Nephron progenitor cell (in vitro differentiated cells): Measurements from ENCODE around the gene KIF26B.
A peak's percentile ranks its signal among the peaks of the same experiment; 100 is the strongest.

Source experiments
- DNase-seq: peaks from one replicate; pipeline ENCODE4 v3.0.0; 2021
- H3K27ac Mint-ChIP-seq: 2 replicates; pipeline ENCODE4 v1.8.0; 2021; ENCODE audit warnings: mild to moderate bottlenecking, moderate library complexity, mixed read lengths
- H3K27me3 Mint-ChIP-seq: 2 replicates; pipeline ENCODE4 v1.8.0; 2021; ENCODE audit warnings: mild to moderate bottlenecking, low read depth, mixed read lengths; ENCODE audit not compliant: poor library complexity
- H3K36me3 Mint-ChIP-seq: 2 replicates; pipeline ENCODE4 v1.8.0; 2021; ENCODE audit warnings: low read depth, mixed read lengths
- H3K4me1 Mint-ChIP-seq: 2 replicates; pipeline ENCODE4 v1.8.0; 2021; ENCODE audit warnings: mixed read lengths
- H3K4me3 Mint-ChIP-seq: 2 replicates; pipeline ENCODE4 v1.8.0; 2021; ENCODE audit warnings: mild to moderate bottlenecking, moderate library complexity, mixed read lengths
- H3K9me3 Mint-ChIP-seq: 2 replicates; pipeline ENCODE4 v1.8.0; 2021; ENCODE audit warnings: mild to moderate bottlenecking, moderate library complexity, mixed read lengths
- TF ChIP-seq, protein P1 (sequence below): fragments of 200-600 bp; sonication (generic); IDR thresholded peaks from 2 replicates; pipeline ENCODE4 v1.5.0; 2021; ENCODE audit warnings: antibody characterized with exemption

Gene KIF26B

DNA sequence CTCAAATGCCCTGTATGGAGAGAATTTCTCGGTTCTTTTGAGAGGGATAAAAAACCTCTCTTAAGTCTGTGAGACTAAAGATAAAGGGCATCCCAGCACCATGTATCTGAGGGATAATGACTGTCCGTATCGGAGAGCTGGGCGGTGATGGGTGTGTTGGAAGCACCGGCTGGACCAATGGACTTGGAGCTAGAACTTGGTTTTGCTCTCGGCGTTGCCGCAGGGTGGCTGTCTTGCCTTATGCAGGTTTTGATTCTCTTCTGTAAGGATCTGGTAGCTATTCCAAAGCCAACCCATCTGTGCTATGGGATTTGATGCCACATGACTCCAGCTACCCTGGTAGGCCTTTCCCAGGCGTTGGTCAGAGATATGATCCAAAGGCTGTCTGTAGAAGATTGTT, 348.8 kb downstream of the KIF26B start:
- Mint-ChIP-seq H3K27ac (no peak overlapping the region), H3K4me1 (peaks cover 11% of the 10 kb centered on the region), H3K4me3 (no peak overlapping the region), H3K36me3 (peaks cover 12% of the 10 kb centered on the region), H3K27me3 (peaks cover 2% of the 10 kb centered on the region), H3K9me3 (peaks cover 4% of the 10 kb centered on the region)
- TF ChIP-seq, protein P1, sequence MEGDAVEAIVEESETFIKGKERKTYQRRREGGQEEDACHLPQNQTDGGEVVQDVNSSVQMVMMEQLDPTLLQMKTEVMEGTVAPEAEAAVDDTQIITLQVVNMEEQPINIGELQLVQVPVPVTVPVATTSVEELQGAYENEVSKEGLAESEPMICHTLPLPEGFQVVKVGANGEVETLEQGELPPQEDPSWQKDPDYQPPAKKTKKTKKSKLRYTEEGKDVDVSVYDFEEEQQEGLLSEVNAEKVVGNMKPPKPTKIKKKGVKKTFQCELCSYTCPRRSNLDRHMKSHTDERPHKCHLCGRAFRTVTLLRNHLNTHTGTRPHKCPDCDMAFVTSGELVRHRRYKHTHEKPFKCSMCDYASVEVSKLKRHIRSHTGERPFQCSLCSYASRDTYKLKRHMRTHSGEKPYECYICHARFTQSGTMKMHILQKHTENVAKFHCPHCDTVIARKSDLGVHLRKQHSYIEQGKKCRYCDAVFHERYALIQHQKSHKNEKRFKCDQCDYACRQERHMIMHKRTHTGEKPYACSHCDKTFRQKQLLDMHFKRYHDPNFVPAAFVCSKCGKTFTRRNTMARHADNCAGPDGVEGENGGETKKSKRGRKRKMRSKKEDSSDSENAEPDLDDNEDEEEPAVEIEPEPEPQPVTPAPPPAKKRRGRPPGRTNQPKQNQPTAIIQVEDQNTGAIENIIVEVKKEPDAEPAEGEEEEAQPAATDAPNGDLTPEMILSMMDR, result no peak
- no peak for DNase-seq

DNA sequence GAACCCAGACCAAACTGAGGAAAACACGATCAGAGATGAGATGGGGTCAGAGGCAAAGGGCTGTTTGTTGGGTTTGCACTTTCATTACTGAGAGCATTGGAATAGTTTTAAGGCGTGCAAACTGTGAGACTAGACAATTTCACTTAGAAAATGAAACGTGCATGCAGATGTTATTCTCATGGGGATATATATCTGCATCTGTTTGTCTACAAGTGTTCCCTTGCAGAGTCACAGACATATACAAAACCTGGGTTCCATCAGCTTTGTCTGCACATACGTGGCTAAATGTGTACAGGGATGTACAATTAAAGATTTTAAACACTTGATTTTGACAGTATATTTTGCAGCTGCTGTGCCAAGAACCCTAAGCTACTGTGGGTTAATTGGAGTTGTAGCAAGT, 355.4 kb downstream of the KIF26B start:
- no peaks in the 10 kb centered on the region for H3K9me3 Mint-ChIP-seq
- peaks cover 7% of the 10 kb centered on the region for H3K36me3 Mint-ChIP-seq
- no peak for DNase-seq
- H3K27me3 Mint-ChIP-seq, result peaks cover 2% of the 10 kb centered on the region
- peaks cover 46% of the 10 kb centered on the region for H3K4me1 Mint-ChIP-seq
- TF ChIP-seq, protein P1, result no peak
- no peak overlapping the region for H3K4me3 Mint-ChIP-seq
- H3K27ac Mint-ChIP-seq, result no peak overlapping the region

DNA sequence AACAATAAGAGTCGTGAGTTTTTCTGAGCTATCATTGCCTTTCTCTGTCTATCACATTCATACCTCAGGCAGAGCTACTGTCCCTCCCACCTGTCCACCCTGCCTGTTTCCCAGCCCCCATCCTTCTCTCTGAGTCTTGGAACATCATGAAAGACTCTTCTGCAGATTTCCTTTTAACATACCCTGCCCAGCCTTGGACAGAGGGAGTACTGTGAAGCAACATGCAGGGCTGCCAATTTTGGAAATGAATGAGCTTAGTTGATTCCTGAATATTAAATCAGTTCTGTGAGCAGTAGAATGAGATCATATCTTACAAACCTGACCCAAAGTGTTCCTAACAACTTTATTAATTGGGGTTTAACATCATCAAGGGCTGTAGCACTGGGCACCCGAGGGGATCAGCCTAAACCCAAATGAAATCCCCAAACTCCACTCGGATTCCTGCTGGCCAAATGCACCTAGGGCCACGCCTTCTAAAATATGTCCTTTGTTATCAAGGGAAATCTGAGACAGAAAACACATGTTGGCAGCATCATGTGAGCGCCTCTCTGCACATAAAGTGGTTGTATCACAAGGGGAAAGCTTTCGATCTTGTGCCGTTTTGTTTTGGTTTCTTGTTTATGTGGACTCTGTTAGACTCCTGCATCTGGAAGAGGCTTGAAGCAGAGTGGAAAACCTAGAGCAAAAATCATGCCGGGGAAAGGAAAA, 357.6 kb downstream of the KIF26B start:
- no peaks in the 10 kb centered on the region for H3K9me3 Mint-ChIP-seq
- H3K4me1 Mint-ChIP-seq, result peaks cover 48% of the 10 kb centered on the region
- peak overlapping the region; percentile 76 for H3K27ac Mint-ChIP-seq
- TF ChIP-seq, protein P1, result no peak
- no peaks in the 10 kb centered on the region for H3K27me3 Mint-ChIP-seq
- H3K36me3 Mint-ChIP-seq, result peaks cover 4% of the 10 kb centered on the region
- DNase-seq, result no peak
- H3K4me3 Mint-ChIP-seq, result peak overlapping the region; percentile 37

DNA sequence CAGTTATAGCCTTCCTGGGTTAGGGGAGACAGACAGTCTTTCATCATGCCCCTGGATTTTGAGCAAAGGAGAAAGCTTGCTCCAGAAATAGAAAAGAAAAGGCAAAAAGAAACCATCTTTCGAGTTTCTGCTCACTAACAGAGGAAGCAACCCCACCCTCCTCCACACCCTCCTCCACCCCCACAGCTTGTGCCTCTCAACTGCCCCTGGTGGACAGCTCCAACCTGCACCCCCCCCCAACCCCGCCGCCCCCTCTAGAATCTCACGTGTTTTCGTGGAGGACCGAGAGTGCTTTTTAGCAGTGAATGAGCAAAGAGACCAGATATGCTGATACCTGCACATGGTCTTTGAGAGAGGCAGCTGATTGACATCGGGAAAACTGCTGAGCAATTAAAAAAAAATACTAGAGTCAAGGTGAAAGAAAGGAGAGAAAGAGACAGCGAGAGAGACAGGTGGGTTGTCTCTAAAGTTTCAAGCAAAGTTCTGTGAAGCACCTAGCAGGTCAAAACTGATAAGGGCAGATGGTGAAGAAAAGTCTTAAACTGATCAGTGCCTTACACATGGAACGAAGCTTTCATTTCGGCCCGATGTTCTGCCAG, 358.3 kb downstream of the KIF26B start:
- Mint-ChIP-seq H3K4me1 (peaks cover 48% of the 10 kb centered on the region), H3K9me3 (no peaks in the 10 kb centered on the region), H3K27me3 (no peaks in the 10 kb centered on the region), H3K4me3 (no peak overlapping the region), H3K36me3 (peaks cover 4% of the 10 kb centered on the region), H3K27ac (no peak overlapping the region)
- peak; percentile 17 for DNase-seq
- TF ChIP-seq, protein P1, result no peak

DNA sequence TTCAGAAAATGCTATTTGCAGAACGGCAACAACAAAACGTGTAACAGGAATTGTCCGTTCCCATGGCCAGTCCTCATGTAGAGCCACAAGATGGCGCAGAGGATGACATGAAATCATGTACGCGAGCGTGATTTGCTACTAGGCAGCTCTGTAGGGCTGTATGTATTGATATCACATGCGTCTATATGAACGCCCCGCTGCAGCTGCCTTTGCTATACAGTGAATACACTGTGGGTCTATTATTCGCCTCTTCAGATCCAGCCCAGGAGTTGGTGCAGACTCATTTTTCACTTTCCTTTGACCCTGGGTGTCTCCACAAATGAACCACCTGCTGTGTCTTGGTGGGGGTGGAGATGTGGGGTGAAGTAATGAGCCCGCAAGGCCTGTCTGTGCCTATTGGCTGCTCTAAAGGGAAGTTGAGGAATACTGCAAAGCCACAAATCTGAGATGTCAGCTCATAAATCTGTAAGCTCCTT, 361.5 kb downstream of the KIF26B start:
- no peak overlapping the region for H3K4me3 Mint-ChIP-seq
- peaks cover 32% of the 10 kb centered on the region for H3K4me1 Mint-ChIP-seq
- no peaks in the 10 kb centered on the region for H3K27me3 Mint-ChIP-seq
- H3K9me3 Mint-ChIP-seq, result peaks cover 3% of the 10 kb centered on the region
- H3K27ac Mint-ChIP-seq, result no peak overlapping the region
- peaks cover 15% of the 10 kb centered on the region for H3K36me3 Mint-ChIP-seq
- TF ChIP-seq, protein P1, result no peak
- DNase-seq, result no peak
